GM12878 (cell line): Measurements from ENCODE around the gene TOX2. TPM values are rescaled to one million over a fixed set of nuclear protein-coding genes. Genes with fewer than 3 reads are reported as not detected.

Source experiments
- ATAC-seq: fragments of 200-7000 bp; cut with Tn5 transposase; 3 replicates; pipeline ENCODE4 v1.9.1; 2020; ENCODE audit warnings: mild to moderate bottlenecking, moderate library complexity
- BruUV-seq: library from RNA; stranded (reverse); fragments of 400-500 nt; replicated peaks from 2 replicates; lab custom pipeline; 2021; lab: Mats Ljungman, UMichigan
- CTCF ChIA-PET: fragments of 300-600 bp; sonication (Branson Sonifier 250); formaldehyde crosslinking; extraction: SDS; loops from one replicate; lab custom pipeline; 2021; ENCODE audit warnings: inconsistent platforms; lab: Yijun Ruan, JAX
- POLR2A ChIA-PET: fragments of 350-600 bp; formaldehyde crosslinking; extraction: SDS; loops from one replicate; lab custom pipeline; 2021; ENCODE audit warnings: inconsistent platforms; lab: Charles Lee
- RAD21 ChIA-PET: fragments of 300-600 bp; sonication (Branson Sonifier 250); formaldehyde crosslinking; loops from one replicate; lab custom pipeline; 2023; ENCODE audit warnings: antibody characterized with exemption; ENCODE audit not compliant: unreplicated experiment; lab: Charles Lee
- SMC1A ChIA-PET: fragments of 300-600 bp; sonication (Branson Sonifier 250); formaldehyde crosslinking; loops from one replicate; lab custom pipeline; 2023; ENCODE audit not compliant: unreplicated experiment, uncharacterized antibody; lab: Charles Lee
- DNase-seq: peaks from one replicate; pipeline ENCODE4 v3.0.0-alpha.2; 2011; ENCODE audit warnings: low read depth, low spot score
- FAIRE-seq: peaks from 3 replicates; lab custom pipeline; 2011; peaks lifted over from hg19 to GRCh38; lab: Jason Lieb, UNC
- H2AFZ ChIP-seq: 2 replicates; pipeline ENCODE4 v1.6.0; 2011; ENCODE audit warnings: low read depth, low read length, control low read depth; ENCODE audit not compliant: control insufficient read depth
- H3K27ac ChIP-seq: 2 replicates; pipeline ENCODE4 v1.5.1; 2011; ENCODE audit warnings: control low read depth; ENCODE audit not compliant: control insufficient read depth, insufficient read depth
- H3K27me3 ChIP-seq, 2 experiments: replicated peaks in 1 of 2; 2 replicates each; pipeline versions ENCODE4 v1.6.0 to v1.6.1; 2011; ENCODE audit warnings: low read length in 1 of 2; ENCODE audit not compliant: control insufficient read depth in 2 of 2, insufficient read depth in 2 of 2
- H3K36me3 ChIP-seq, 2 experiments: 2 replicates each; pipeline ENCODE4 v1.5.1; 2011; ENCODE audit warnings: low read length in 1 of 2; ENCODE audit not compliant: control insufficient read depth in 2 of 2, insufficient read depth in 2 of 2
- H3K4me1 ChIP-seq: 2 replicates; pipeline ENCODE4 v1.6.1; 2011; ENCODE audit warnings: mild to moderate bottlenecking, low read length, moderate library complexity, mixed read lengths; ENCODE audit not compliant: control insufficient read depth, insufficient read depth
- H3K4me2 ChIP-seq: 2 replicates; pipeline ENCODE4 v1.6.0; 2011; ENCODE audit warnings: control low read depth; ENCODE audit not compliant: control insufficient read depth, insufficient read depth
- H3K4me3 ChIP-seq: fragments of 200-600 bp; sonication (generic); 2 replicates; pipeline ENCODE4 v1.5.1; 2016
- H3K79me2 ChIP-seq: 2 replicates; pipeline ENCODE4 v1.6.0; 2011; ENCODE audit warnings: low read length; ENCODE audit not compliant: control insufficient read depth, insufficient read depth
- H3K9ac ChIP-seq: 2 replicates; pipeline ENCODE4 v1.8.0; 2011; ENCODE audit warnings: low read length, control low read depth, mixed read lengths; ENCODE audit not compliant: control insufficient read depth, insufficient read depth
- H3K9me3 ChIP-seq: replicated peaks from 3 replicates; pipeline ENCODE4 v1.5.1; 2011; ENCODE audit warnings: mild to moderate bottlenecking, low read length; ENCODE audit not compliant: control insufficient read depth, insufficient read depth
- H4K20me1 ChIP-seq: 2 replicates; pipeline ENCODE4 v1.6.0; 2011; ENCODE audit not compliant: control insufficient read depth, insufficient read depth
- BCL3 ChIP-seq: IDR thresholded peaks from 2 replicates; pipeline ENCODE4 v1.6.1; 2011; ENCODE audit warnings: borderline replicate concordance, low read depth, mild to moderate bottlenecking, moderate library complexity, low read length; ENCODE audit not compliant: insufficient read depth, poor library complexity, severe bottlenecking
- FOXM1 ChIP-seq: IDR thresholded peaks from 2 replicates; pipeline ENCODE4 v1.6.1; 2012; ENCODE audit warnings: low read depth, mild to moderate bottlenecking, inconsistent platforms, low read length, moderate library complexity
- JUNB ChIP-seq: IDR thresholded peaks from 2 replicates; pipeline ENCODE4 v1.6.1; 2016; ENCODE audit warnings: antibody characterized with exemption, mild to moderate bottlenecking
- MYC ChIP-seq: IDR thresholded peaks from 2 replicates; pipeline ENCODE4 v1.6.1; 2011; ENCODE audit warnings: mild to moderate bottlenecking, low read length, moderate library complexity, inconsistent platforms; ENCODE audit not compliant: insufficient read depth, insufficient replicate concordance, insufficient read length, severe bottlenecking
- NFYA ChIP-seq: IDR thresholded peaks from 2 replicates; pipeline ENCODE4 v1.6.1; 2011; ENCODE audit warnings: low read depth, mild to moderate bottlenecking, low read length, improper control_type of control experiment, borderline replicate concordance
- SP1 ChIP-seq: IDR thresholded peaks from one replicate; pipeline ENCODE4 v1.6.1; 2011; ENCODE audit warnings: low read depth, low read length
- WGBS: methylation state at CpG from one replicate; pipeline ENCODE4 v1.1.6; 2016; ENCODE audit warnings: low lambda C conversion rate; ENCODE audit not compliant: insufficient replicate concordance, insufficient coverage; ENCODE audit errors: missing lambda C conversion rate; 5-methylcytosine and 5-hydroxymethylcytosine counted together
- in situ Hi-C: fragments of 300-500 bp; cut with MboI; formaldehyde crosslinking; loops from 9 replicates; pipeline ENCODE4 v1.14.3; 2018; ENCODE audit warnings: mixed read lengths
- intact Hi-C: fragments of 100-400 bp; cut with micrococcal nuclease; formaldehyde crosslinking; loops from one replicate; pipeline ENCODE4 v1.14.2; 2022; ENCODE audit not compliant: unreplicated experiment
- polyA plus RNA-seq, 11 experiments: library from polyadenylated mRNA; depleted of rRNA in 4 of 11; unstranded in 6 of 11; stranded (reverse) in 5 of 11; fragments of >200 nt; fragmentation: Nextera tagmentation in 4 of 11; fragmentation: Illumina TruSeq in 1 of 11; extraction: Ambion mirVana in 4 of 11; extraction: Trizol in 1 of 11; gene quantifications; 1 replicate in 1 of 11; 2 replicates in 10 of 11; pipeline versions ENCODE4 v1.2.1 to v1.2.3, GENCODE V29; 2011 to 2016; ENCODE audit warnings: inconsistent platforms in 2 of 11, missing spikeins in 2 of 11, low read depth in 1 of 11
- total RNA-seq, 4 experiments: library from RNA; depleted of rRNA in 3 of 4; stranded (reverse); fragments of >200 nt in 3 of 4; fragmentation: Illumina TruSeq in 1 of 4; extraction: Trizol in 1 of 4; gene quantifications; 2 replicates each; pipeline versions ENCODE4 v1.2.1 to v1.2.3, GENCODE V29; 2013 to 2021
- TF ChIP-seq, protein P1 (sequence below): fragments of 450-650 bp; formaldehyde crosslinking; IDR thresholded peaks from 2 replicates; pipeline ENCODE4 v1.5.0; 2022; ENCODE audit warnings: mild to moderate bottlenecking, missing genetic modification characterization
- TF ChIP-seq, protein P2 (sequence below): fragments of 450-650 bp; IDR thresholded peaks from 2 replicates; pipeline ENCODE4 v1.6.1; 2018; ENCODE audit warnings: borderline replicate concordance, mild to moderate bottlenecking; ENCODE audit not compliant: partially characterized antibody

Gene TOX2
- total and polyA plus RNA-seq, 10 of the 15 experiments (the other 5 are each of a cell fraction or from before 2014, with no cell fraction given), result 2.6 to 40.5 (median 7.9) TPM

DNA sequence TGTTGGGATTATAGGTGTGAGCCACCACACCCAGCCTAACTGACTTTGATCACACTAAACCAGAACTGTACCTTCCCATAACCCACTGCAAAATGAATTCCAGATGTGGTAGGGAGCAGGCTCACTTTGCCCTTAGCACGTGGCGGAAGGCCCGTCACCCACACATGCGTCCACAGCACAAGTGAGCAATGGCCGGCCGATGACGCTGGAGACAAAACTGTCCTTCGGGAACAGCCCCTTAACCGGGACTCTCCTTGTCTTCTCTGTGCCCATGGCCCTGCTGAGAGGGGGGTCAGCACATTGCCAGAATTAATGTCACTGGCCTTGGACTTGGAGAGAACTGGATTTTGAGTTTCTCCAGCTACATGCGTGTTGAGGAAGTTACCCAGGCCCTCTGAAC is 107.2 kb downstream of the TOX2 start (continued):
- TF ChIP-seq, protein P1, sequence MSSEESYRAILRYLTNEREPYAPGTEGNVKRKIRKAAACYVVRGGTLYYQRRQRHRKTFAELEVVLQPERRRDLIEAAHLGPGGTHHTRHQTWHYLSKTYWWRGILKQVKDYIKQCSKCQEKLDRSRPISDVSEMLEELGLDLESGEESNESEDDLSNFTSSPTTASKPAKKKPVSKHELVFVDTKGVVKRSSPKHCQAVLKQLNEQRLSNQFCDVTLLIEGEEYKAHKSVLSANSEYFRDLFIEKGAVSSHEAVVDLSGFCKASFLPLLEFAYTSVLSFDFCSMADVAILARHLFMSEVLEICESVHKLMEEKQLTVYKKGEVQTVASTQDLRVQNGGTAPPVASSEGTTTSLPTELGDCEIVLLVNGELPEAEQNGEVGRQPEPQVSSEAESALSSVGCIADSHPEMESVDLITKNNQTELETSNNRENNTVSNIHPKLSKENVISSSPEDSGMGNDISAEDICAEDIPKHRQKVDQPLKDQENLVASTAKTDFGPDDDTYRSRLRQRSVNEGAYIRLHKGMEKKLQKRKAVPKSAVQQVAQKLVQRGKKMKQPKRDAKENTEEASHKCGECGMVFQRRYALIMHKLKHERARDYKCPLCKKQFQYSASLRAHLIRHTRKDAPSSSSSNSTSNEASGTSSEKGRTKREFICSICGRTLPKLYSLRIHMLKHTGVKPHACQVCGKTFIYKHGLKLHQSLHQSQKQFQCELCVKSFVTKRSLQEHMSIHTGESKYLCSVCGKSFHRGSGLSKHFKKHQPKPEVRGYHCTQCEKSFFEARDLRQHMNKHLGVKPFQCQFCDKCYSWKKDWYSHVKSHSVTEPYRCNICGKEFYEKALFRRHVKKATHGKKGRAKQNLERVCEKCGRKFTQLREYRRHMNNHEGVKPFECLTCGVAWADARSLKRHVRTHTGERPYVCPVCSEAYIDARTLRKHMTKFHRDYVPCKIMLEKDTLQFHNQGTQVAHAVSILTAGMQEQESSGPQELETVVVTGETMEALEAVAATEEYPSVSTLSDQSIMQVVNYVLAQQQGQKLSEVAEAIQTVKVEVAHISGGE (CRISPR knock-in tag), result no peak
- no peak for TF ChIP-seq BCL3
- TF ChIP-seq NFYA, result no peak
- no peak for TF ChIP-seq SP1

DNA sequence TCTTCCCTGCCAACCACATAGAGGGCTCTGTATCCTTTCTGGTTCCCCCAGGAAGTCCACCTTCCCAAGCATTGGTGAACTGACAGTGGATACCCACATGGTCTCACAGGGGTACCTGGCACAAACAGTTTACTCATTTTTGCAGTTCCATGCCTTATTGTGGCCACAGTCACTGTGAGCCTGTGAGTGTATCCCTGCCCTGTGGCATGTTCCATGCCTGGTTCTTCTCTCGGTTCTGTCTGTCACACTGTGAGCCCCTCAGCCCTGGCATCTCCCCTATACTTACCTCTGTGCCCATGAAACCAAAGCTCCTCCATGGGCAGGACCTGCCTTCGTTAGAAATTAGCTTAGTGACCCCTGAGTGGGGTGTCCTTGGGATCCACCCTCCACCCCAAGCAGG is 107.8 kb downstream of the TOX2 start:
- no peak for TF ChIP-seq FOXM1
- TF ChIP-seq, protein P2, sequence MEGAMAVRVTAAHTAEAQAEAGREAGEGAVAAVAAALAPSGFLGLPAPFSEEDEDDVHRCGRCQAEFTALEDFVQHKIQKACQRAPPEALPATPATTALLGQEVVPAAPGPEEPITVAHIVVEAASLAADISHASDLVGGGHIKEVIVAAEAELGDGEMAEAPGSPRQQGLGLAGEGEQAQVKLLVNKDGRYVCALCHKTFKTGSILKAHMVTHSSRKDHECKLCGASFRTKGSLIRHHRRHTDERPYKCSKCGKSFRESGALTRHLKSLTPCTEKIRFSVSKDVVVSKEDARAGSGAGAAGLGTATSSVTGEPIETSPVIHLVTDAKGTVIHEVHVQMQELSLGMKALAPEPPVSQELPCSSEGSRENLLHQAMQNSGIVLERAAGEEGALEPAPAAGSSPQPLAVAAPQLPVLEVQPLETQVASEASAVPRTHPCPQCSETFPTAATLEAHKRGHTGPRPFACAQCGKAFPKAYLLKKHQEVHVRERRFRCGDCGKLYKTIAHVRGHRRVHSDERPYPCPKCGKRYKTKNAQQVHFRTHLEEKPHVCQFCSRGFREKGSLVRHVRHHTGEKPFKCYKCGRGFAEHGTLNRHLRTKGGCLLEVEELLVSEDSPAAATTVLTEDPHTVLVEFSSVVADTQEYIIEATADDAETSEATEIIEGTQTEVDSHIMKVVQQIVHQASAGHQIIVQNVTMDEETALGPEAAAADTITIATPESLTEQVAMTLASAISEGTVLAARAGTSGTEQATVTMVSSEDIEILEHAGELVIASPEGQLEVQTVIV, result no peak
- no peak for TF ChIP-seq JUNB
- TF ChIP-seq MYC, result no peak
- BruUV-seq, result no TSS peak
- peaks cover 5% of the 10 kb centered on the region; the same call in 1 of the 2 replicates for H3K4me1 ChIP-seq
- H4K20me1 ChIP-seq, result no peaks in the 10 kb centered on the region
- H3K79me2 ChIP-seq, result no peaks in the 10 kb centered on the region
- no peak overlapping the region for H3K9ac ChIP-seq
- no peak overlapping the region for H3K4me2 ChIP-seq
- no peaks in the 10 kb centered on the region for H3K27me3 ChIP-seq
- ATAC-seq, result no peak; the same call in 2 of the 3 replicates
- FAIRE-seq, result no peak
- no peaks in the 10 kb centered on the region; a peak in 1 of 4 replicates for H3K36me3 ChIP-seq
- ChIA-PET RAD21 (interaction anchor here (1.7 kb wide), 1 partner anchor 47 kb away, joined by 4 read pairs; no protein-coding TSS in a partner anchor), POLR2A (no interaction called here), SMC1A (interaction anchor here (0.5 kb wide), 1 partner anchor 160 kb away, joined by 3 read pairs; no protein-coding TSS in a partner anchor), CTCF (interaction anchor here (1.1 kb wide), 1 partner anchor 33 kb away, joined by 3 read pairs; no protein-coding TSS in a partner anchor)
- no peak overlapping the region for H3K4me3 ChIP-seq
- H2AFZ ChIP-seq, result no peak overlapping the region
- no peaks in the 10 kb centered on the region for H3K9me3 ChIP-seq
- no peak for DNase-seq
- 90% methylated on average over 2 of the region's 2 CpGs for WGBS
- H3K27ac ChIP-seq, result no peak overlapping the region
- in situ Hi-C loops, result no loop called here
- intact Hi-C loops, result no loop called here
